Chondrocyte (in vitro differentiated cells): Measurements from ENCODE around the gene FAM20C. TPM values are rescaled to one million over a fixed set of nuclear protein-coding genes. Genes with fewer than 3 reads are reported as not detected.

Source experiments
- DNase-seq: peaks from one replicate; pipeline ENCODE4 v3.0.0; 2021; ENCODE audit warnings: mixed read lengths, low spot score
- H3K27ac Mint-ChIP-seq: one replicate; pipeline ENCODE4 v1.8.0; 2021; ENCODE audit warnings: mild to moderate bottlenecking, moderate library complexity, mixed read lengths; ENCODE audit not compliant: unreplicated experiment
- H3K27me3 Mint-ChIP-seq: 2 replicates; pipeline ENCODE4 v1.8.0; 2021; ENCODE audit warnings: low read depth, mixed read lengths
- H3K36me3 Mint-ChIP-seq: 2 replicates; pipeline ENCODE4 v1.8.0; 2021; ENCODE audit warnings: low read depth, mixed read lengths
- H3K4me1 Mint-ChIP-seq: 2 replicates; pipeline ENCODE4 v1.8.0; 2021; ENCODE audit warnings: low read depth, mild to moderate bottlenecking, mixed read lengths
- H3K4me3 Mint-ChIP-seq: one replicate; pipeline ENCODE4 v1.8.0; 2021; ENCODE audit warnings: mild to moderate bottlenecking, moderate library complexity, mixed read lengths; ENCODE audit not compliant: unreplicated experiment
- H3K9me3 Mint-ChIP-seq: 2 replicates; pipeline ENCODE4 v1.8.0; 2021; ENCODE audit warnings: low read depth, mixed read lengths
- CTCF ChIP-seq: fragments of 200-600 bp; sonication (generic); IDR thresholded peaks from 2 replicates; pipeline ENCODE4 v1.5.0; 2021; ENCODE audit warnings: antibody characterized with exemption, mild to moderate bottlenecking, moderate library complexity
- total RNA-seq: library from RNA; stranded (reverse); gene quantifications from 3 replicates; pipeline ENCODE4 v1.2.1, GENCODE V29; 2021

FAM20C gene
- total RNA-seq, 1 donor from 2014 or later, result 34.4 TPM

- H3K36me3 Mint-ChIP-seq, result no peaks in the 10 kb centered on the region
- TF ChIP-seq CTCF, result no peak
- peaks cover 15% of the 10 kb centered on the region for H3K4me1 Mint-ChIP-seq
- DNase-seq, result no peak
- H3K27me3 Mint-ChIP-seq, result no peaks in the 10 kb centered on the region
- H3K4me3 Mint-ChIP-seq, result no peak overlapping the region
- H3K9me3 Mint-ChIP-seq, result no peaks in the 10 kb centered on the region
- no peak overlapping the region for H3K27ac Mint-ChIP-seq
Observed at GRCh38 chr7:152702-153391, 39.5 kb upstream of the FAM20C start.

GRCh38 chr7:153604-154003 is 38.8 kb upstream of the FAM20C start:
- H3K36me3 Mint-ChIP-seq, result no peaks in the 10 kb centered on the region
- DNase-seq, result no peak

GRCh38 chr7:154096-154799 is 38.1 kb upstream of the FAM20C start:
- no peaks in the 10 kb centered on the region for H3K9me3 Mint-ChIP-seq
- no peak for DNase-seq
- H3K4me3 Mint-ChIP-seq, result no peak overlapping the region
- H3K27ac Mint-ChIP-seq, result no peak overlapping the region
- no peaks in the 10 kb centered on the region for H3K27me3 Mint-ChIP-seq
- TF ChIP-seq CTCF, result no peak
- H3K4me1 Mint-ChIP-seq, result peaks cover 9% of the 10 kb centered on the region
- no peaks in the 10 kb centered on the region for H3K36me3 Mint-ChIP-seq

More at GRCh38 chr7:153604-154003, 38.8 kb upstream of the FAM20C start:
- TF ChIP-seq CTCF, result no peak
- Mint-ChIP-seq H3K27me3 (no peaks in the 10 kb centered on the region), H3K4me1 (peaks cover 11% of the 10 kb centered on the region), H3K4me3 (no peak overlapping the region), H3K27ac (no peak overlapping the region), H3K9me3 (no peaks in the 10 kb centered on the region)

- Mint-ChIP-seq H3K9me3 (no peaks in the 10 kb centered on the region), H3K4me3 (no peak overlapping the region), H3K4me1 (peaks cover 6% of the 10 kb centered on the region), H3K36me3 (no peaks in the 10 kb centered on the region), H3K27me3 (no peaks in the 10 kb centered on the region), H3K27ac (no peak overlapping the region)
- TF ChIP-seq CTCF, result no peak
- DNase-seq, result no peak
Observed at GRCh38 chr7:155469-155900, 36.9 kb upstream of the FAM20C start.

GRCh38 chr7:156111-157007 is 36.0 kb upstream of the FAM20C start:
- DNase-seq, result no peak
- no peaks in the 10 kb centered on the region for H3K27me3 Mint-ChIP-seq
- H3K4me3 Mint-ChIP-seq, result no peak overlapping the region
- H3K4me1 Mint-ChIP-seq, result peaks cover 6% of the 10 kb centered on the region
- H3K36me3 Mint-ChIP-seq, result no peaks in the 10 kb centered on the region
- TF ChIP-seq CTCF, result no peak
- no peaks in the 10 kb centered on the region for H3K9me3 Mint-ChIP-seq
- no peak overlapping the region for H3K27ac Mint-ChIP-seq
